ENCODE data around the gene PSMC5.

Gene PSMC5

DNA sequence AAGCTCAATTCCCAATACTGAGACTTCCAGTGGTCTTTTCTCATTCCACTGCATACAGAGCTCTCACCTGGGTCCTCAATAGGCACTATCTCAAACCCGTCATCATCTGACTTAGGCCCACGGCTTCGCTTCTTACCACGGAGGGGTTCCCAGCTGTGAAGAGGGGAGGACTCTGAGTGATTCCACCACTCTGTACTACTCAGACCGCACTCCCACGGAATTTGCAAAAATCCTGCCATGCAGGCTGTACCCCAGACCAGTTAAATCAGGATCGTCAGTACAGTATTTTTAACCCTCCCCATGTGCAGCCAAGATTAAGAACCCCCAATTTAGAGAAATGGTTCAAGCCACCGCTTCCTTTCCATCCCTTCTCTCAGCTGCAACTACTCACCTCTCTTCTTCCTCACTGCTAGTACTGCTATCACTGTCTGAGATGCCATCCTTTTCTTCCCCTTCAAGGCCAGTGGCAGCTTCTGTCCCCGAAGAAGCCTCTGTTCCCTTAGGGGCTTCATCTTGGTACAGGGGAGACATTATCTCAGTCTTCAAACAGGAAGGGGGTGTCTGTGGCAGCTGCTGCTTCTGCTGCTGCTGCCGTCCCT is 6.2 kb upstream of the PSMC5 start:
- no peak for DNase-seq (ENCODE audit: low read depth in 2 of 2)

DNA sequence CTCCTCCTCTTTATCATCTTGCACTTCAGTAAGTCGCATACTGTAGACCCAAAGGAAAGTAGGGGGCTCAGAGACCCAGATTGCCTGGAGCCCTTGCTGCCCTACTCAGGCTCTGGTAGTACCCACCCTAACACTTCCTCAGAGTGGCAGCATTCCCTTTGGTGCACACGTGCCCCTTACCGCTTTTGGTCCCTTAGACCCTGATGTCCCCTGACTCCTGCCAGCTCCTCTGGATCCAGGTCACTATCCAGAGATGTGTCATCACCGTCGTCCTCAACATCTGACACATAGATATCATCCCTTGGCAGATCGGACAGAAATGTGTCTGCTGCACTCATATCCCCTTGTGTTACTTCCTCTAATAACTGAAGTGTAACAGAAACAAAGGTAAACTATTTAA is 5.4 kb upstream of the PSMC5 start:
- DNase-seq (ENCODE audit: low read depth in 2 of 2), result no peak

DNA sequence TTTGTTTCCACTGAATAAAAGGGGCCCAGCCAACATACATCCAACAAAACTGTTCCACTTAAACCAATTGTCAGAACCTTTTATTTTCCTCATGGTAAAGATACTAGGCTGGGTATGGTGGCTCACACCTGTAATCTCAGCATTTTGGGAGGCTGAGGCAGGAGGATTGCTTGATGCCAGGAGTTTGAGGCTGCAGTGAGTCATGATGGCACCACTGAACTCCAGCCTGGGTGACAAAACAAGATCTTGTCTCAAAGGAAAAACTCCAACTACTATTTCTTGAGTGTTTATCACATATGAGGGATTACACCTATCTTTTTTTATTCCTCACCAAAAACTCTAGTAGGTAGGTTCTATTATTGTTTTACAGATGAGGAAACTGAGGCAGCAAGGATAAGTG is 4.7 kb upstream of the PSMC5 start:
- no peak for DNase-seq (ENCODE audit: low read depth in 2 of 2)

- DNase-seq (ENCODE audit: low read depth in 2 of 2), result no peak
Observed at GRCh38 chr17:63823659-63824331, 3.4 kb upstream of the PSMC5 start.

DNA sequence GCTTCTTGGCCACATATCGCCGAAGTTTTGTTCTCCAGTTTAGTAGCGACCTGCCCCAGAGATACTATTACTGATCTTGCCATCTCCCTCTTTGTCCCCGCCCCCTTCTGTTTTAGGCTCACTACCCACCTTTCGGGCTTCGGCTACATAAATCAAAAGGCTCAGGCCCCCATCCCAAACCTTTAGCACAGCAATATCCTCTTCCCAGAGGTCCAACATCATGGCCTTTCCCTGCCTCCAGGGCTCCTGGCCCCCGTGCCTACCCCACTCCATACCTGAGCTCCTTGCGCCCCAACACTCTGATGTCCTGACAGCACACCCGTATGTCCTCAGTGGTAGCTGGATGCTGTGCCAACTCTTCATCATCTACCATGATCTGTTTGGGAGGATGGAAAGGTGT is 2.9 kb upstream of the PSMC5 start:
- no peak for DNase-seq (ENCODE audit: low read depth in 2 of 2)

DNA sequence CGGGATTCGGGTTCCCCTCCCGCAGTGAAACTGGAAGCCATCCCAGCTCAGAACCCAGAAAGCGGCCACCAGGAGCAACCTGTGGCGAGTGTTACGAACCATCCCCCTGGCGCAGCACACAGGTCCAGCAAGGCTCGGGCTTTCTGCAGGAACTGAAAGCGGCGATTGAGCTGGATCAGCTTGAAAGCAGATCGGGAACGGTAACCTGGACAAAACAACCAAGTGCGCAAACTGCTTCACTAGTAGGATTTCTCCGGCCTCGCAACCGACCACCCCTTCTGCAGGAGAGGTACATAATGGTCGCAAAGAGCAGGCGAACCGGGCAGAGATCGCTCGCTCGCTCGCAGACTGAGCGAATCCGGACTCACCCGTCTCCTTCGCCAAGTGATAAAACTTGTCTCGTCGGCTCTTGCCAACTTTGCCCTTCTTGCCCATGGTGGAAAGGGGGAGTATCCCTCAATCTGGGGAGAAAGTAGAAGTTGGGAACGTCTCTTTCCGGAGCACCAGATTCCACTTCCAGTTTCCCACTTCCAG is 696 bp upstream of the PSMC5 start:
- no peak for DNase-seq (ENCODE audit: low read depth in 2 of 2)

DNA sequence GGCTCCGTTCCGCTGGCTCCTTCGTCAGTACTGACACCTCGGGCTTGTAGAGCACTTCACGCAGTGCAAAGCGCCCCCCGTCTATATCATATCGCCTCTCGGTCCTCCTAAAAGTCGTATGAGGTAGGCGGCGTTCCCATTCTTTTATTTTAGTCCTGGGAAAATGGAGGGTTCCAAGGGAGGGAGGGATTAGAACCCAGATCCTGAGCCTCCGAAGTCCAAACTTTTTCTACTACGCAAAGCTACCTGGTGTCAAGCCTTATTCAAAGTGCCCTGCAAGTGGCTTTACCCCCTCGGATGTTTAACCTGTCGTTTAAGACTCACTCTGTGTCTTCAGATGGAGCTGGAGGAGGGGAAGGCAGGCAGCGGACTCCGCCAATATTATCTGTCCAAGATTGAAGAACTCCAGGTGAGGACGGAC is 580 bp downstream of the PSMC5 start:
- no peak for DNase-seq (ENCODE audit: low read depth in 2 of 2)

- DNase-seq (ENCODE audit: low read depth in 2 of 2), result no peak
Observed at GRCh38 chr17:63828936-63829335, 1.7 kb downstream of the PSMC5 start.

DNA sequence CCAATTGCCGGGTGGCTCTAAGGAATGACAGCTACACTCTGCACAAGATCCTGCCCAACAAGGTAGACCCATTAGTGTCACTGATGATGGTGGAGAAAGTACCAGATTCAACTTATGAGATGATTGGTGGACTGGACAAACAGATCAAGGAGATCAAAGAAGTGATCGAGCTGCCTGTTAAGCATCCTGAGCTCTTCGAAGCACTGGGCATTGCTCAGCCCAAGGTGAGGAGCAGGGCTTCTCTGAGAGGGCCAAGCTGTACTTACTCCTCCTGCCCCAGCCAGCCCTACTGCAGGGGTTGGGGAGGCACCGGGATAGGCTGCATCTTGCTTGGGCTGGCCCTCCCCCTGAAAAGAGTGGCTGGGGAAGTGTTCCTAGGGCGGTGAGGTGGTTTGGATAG is 3.0 kb downstream of the PSMC5 start:
- no peak for DNase-seq (ENCODE audit: low read depth in 2 of 2)

DNA sequence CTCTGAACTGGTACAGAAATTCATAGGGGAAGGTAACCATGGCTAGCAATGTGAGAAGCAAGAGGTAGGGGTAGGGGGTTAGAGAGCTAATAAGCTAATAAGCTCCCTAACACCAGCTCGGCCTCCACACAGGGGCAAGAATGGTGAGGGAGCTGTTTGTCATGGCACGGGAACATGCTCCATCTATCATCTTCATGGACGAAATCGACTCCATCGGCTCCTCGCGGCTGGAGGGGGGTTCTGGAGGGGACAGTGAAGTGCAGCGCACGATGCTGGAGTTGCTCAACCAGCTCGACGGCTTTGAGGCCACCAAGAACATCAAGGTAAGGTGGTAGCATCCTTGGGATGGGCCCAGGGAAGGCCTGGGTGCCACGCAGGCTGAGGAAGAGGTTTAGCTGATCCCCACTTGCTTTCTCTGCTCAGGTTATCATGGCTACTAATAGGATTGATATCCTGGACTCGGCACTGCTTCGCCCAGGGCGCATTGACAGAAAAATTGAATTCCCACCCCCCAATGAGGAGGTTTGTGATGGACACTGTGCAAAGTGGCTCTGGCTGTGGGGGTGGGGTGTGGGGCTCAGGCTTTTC is 3.8 kb downstream of the PSMC5 start:
- DNase-seq (ENCODE audit: low read depth in 2 of 2), result no peak

DNA sequence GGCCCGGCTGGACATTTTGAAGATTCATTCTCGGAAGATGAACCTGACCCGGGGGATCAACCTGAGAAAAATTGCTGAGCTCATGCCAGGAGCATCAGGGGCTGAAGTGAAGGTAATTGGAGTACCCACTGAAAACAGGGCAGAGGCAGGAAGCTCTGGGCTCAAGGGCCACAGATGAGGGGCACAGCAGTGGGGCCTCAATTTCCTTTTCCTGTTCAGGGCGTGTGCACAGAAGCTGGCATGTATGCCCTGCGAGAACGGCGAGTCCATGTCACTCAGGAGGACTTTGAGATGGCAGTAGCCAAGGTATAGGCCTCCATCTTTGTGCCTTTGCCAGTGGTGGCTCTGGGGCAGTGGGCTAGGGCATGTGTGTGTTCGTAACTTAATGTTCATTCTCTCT is 4.3 kb downstream of the PSMC5 start:
- DNase-seq (ENCODE audit: low read depth in 2 of 2), result no peak

DNA sequence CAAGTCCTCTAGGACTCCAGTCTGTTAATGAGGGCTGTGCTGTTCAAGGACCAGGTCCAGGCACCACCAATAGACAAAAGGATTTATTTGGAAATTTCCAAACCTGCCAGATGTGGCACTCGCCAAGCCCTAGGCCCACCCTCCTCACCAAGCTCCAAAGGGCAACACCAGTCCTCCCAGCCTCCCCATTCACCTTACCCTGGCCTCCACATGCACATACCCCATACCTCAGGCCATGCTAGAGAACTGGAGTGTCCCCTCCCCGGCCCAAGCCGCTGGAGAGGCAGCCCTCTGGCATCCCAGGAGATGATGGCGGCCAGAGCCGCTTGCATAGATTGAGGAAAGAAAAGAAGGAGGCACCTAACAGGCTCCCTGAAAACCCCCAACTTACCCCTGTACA is 4.8 kb downstream of the PSMC5 start:
- no peak for DNase-seq (ENCODE audit: low read depth in 2 of 2)

DNA sequence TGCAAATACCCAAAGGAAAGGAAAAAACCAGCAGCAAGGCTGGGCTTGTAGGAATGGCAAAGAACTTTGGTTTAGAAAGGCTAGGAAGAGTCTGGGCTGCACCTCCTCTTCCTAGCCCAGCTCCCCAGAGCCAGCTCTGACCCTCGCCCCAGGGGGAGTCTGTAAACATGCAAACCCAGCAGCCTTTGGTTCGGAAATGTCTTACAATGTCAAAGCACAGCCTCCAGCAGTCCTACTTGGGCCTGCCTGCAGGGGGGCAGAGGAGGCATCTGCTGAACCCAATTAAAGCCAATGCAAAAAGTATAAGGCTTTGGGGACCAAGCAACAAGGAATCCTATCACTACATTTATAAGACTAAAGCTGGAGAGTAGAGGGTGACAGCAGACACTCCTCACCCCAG is 5.2 kb downstream of the PSMC5 start:
- no peak for DNase-seq (ENCODE audit: low read depth in 2 of 2)

GRCh38 chr17:63833026-63833740 is 6.0 kb downstream of the PSMC5 start:
- no peak for DNase-seq (ENCODE audit: low read depth in 2 of 2)

GRCh38 chr17:63833741-63834373 is 6.6 kb downstream of the PSMC5 start:
- no peak for DNase-seq (ENCODE audit: low read depth in 2 of 2)

GRCh38 chr17:63834431-63835166 is 7.4 kb downstream of the PSMC5 start:
- DNase-seq (ENCODE audit: low read depth in 2 of 2), result peak; percentile 28 to 59

- no peak for DNase-seq (ENCODE audit: low read depth in 2 of 2)
Observed at GRCh38 chr17:63835167-63835720, 8.0 kb downstream of the PSMC5 start.

DNA sequence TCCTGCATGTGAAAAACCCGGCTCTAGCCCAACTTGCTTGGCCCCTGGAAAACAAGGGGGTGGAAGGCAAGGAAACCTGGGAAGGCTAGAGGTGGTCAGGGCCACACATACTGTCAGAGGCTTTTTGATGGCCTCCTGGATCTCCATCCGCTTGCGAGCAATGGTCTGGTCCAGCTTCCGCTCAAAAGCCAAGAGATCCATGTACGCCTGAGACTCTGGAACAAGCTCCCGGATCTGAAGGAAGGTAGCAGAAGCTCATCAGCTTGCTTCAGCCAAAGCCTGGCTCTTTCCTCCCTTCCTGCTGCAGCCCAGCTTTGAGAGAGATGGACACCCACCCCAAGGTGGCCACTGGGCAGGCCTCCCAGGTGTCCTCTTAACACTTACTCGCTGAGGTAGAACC is 9.6 kb downstream of the PSMC5 start:
- DNase-seq (ENCODE audit: low read depth in 2 of 2), result no peak

DNA sequence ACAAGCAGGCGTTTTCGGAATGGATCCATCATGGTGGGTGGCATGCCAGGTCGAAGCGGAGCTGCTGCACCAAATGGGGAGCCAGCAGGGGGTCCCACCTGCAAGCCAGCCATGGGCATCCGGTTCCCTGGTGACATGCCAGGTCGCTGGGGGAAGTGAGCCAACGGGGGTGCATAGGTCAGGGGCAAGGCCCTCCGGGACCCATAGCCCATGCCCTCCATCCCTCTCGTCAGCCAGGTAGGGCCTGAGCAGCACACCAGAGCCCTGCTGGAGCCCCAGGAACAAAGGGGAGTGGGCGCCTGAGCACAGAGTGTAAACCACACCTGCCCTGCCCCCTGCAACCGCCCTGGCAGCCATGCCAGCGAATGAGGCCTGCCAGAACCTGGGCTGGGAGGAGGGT is 10.2 kb downstream of the PSMC5 start:
- DNase-seq (ENCODE audit: low read depth in 2 of 2), result no peak

GRCh38 chr17:63837962-63838600 is 10.8 kb downstream of the PSMC5 start:
- no peak for DNase-seq (ENCODE audit: low read depth in 2 of 2)
